GM23338 (cell line): Measurements from ENCODE around the gene RAB11FIP4. TPM values are rescaled to one million over a fixed set of nuclear protein-coding genes. Genes with fewer than 3 reads are reported as not detected.

ENCODE experiments used
- ATAC-seq: fragments of 200-7000 bp; cut with Tn5 transposase; 3 replicates; pipeline ENCODE4 v1.9.1; 2020
- DNase-seq: peaks from one replicate; pipeline ENCODE4 v3.0.0-alpha.2; 2015; ENCODE audit warnings: low spot score
- H2AFZ ChIP-seq: fragments of 200-600 bp; sonication (generic); 2 replicates; pipeline ENCODE4 v1.8.0; 2016; ENCODE audit warnings: antibody characterized with exemption, mild to moderate bottlenecking, moderate library complexity
- H3F3A ChIP-seq: fragments of 200-600 bp; sonication (generic); replicated peaks from 2 replicates; pipeline ENCODE4 v1.8.0; 2017; ENCODE audit warnings: antibody characterized with exemption, mixed run types, low read depth
- H3K27ac ChIP-seq: fragments of 200-600 bp; sonication (generic); 2 replicates; pipeline ENCODE4 v1.6.1; 2016; ENCODE audit warnings: low read depth
- H3K27me3 ChIP-seq: fragments of 200-600 bp; sonication (generic); 2 replicates; pipeline ENCODE4 v1.8.0; 2016; ENCODE audit warnings: mild to moderate bottlenecking, mixed run types, moderate library complexity; ENCODE audit not compliant: insufficient read depth
- H3K36me3 ChIP-seq: fragments of 200-600 bp; sonication (generic); 2 replicates; pipeline ENCODE4 v1.8.0; 2016; ENCODE audit warnings: mild to moderate bottlenecking; ENCODE audit not compliant: insufficient read depth
- H3K4me1 ChIP-seq: fragments of 200-600 bp; sonication (generic); 2 replicates; pipeline ENCODE4 v1.8.0; 2016; ENCODE audit warnings: mild to moderate bottlenecking, moderate library complexity; ENCODE audit not compliant: insufficient read depth
- H3K4me2 ChIP-seq: fragments of 200-600 bp; sonication (generic); 2 replicates; pipeline ENCODE4 v1.7.1; 2017; ENCODE audit warnings: mixed run types
- H3K4me3 ChIP-seq: fragments of 200-600 bp; sonication (generic); 2 replicates; pipeline ENCODE4 v1.6.1; 2016; ENCODE audit warnings: mixed run types
- H3K79me2 ChIP-seq: fragments of 200-600 bp; sonication (generic); replicated peaks from 2 replicates; pipeline ENCODE4 v1.8.0; 2017; ENCODE audit warnings: mild to moderate bottlenecking; ENCODE audit not compliant: insufficient read depth
- H3K9me2 ChIP-seq: fragments of 200-600 bp; sonication (generic); 2 replicates; pipeline ENCODE4 v1.8.0; 2017; ENCODE audit not compliant: insufficient read depth
- H4K20me1 ChIP-seq: fragments of 200-600 bp; sonication (generic); replicated peaks from 2 replicates; pipeline ENCODE4 v1.8.0; 2017; ENCODE audit warnings: mild to moderate bottlenecking; ENCODE audit not compliant: insufficient read depth
- H3K27ac Mint-ChIP-seq: 2 replicates; pipeline ENCODE4 v1.8.0; 2020; ENCODE audit warnings: inconsistent platforms, mild to moderate bottlenecking, moderate library complexity, mixed read lengths
- H3K27me3 Mint-ChIP-seq: 3 replicates; pipeline ENCODE4 v1.8.0; 2022; ENCODE audit warnings: low read depth, mild to moderate bottlenecking, moderate library complexity, mixed read lengths, inconsistent platforms; ENCODE audit not compliant: insufficient read depth, poor library complexity
- H3K36me3 Mint-ChIP-seq: 3 replicates; pipeline ENCODE4 v1.8.0; 2021; ENCODE audit warnings: low read depth, mild to moderate bottlenecking, inconsistent platforms, moderate library complexity, mixed read lengths
- H3K4me1 Mint-ChIP-seq: 3 replicates; pipeline ENCODE4 v1.8.0; 2020; ENCODE audit warnings: mild to moderate bottlenecking, inconsistent platforms, mixed read lengths
- H3K4me3 Mint-ChIP-seq: 3 replicates; pipeline ENCODE4 v1.8.0; 2021; ENCODE audit warnings: moderate library complexity, mild to moderate bottlenecking, inconsistent platforms, mixed read lengths
- H3K9me3 Mint-ChIP-seq: 3 replicates; pipeline ENCODE4 v1.8.0; 2020; ENCODE audit warnings: moderate library complexity, mild to moderate bottlenecking, inconsistent platforms, mixed read lengths
- CREB1 ChIP-seq: fragments of 250-450 bp; sonication (Bioruptor Pico); IDR thresholded peaks from 2 replicates; pipeline ENCODE4 v1.5.0; 2020; ENCODE audit warnings: low read depth, mild to moderate bottlenecking, moderate library complexity
- EZH2 ChIP-seq: fragments of 200-600 bp; sonication (generic); IDR thresholded peaks from one replicate; pipeline ENCODE4 v1.8.0; 2017; ENCODE audit warnings: antibody characterized with exemption, mild to moderate bottlenecking, low read depth; ENCODE audit not compliant: unreplicated experiment
- EZH2phosphoT487 ChIP-seq: fragments of 200-600 bp; sonication (generic); IDR thresholded peaks from one replicate; pipeline ENCODE4 v1.8.1; 2018; ENCODE audit warnings: antibody characterized with exemption; ENCODE audit not compliant: unreplicated experiment
- JUNB ChIP-seq: IDR thresholded peaks from one replicate; pipeline ENCODE4 v1.6.1; 2016; ENCODE audit warnings: antibody characterized with exemption; ENCODE audit not compliant: unreplicated experiment
- NANOG ChIP-seq: IDR thresholded peaks from 2 replicates; pipeline ENCODE4 v1.6.1; 2016; ENCODE audit warnings: antibody characterized with exemption, borderline replicate concordance
- POLR2AphosphoS5 ChIP-seq: IDR thresholded peaks from 2 replicates; pipeline ENCODE4 v1.6.1; 2016; ENCODE audit warnings: antibody characterized with exemption, low read depth
- STAT1 ChIP-seq: IDR thresholded peaks from one replicate; pipeline ENCODE4 v1.6.1; 2016; ENCODE audit warnings: antibody characterized with exemption; ENCODE audit not compliant: unreplicated experiment
- ZNF114 ChIP-seq: fragments of 250-450 bp; sonication (Bioruptor Pico); IDR thresholded peaks from 2 replicates; pipeline ENCODE4 v1.5.0; 2020; ENCODE audit warnings: mild to moderate bottlenecking, moderate library complexity
- ZNF331 ChIP-seq: fragments of 250-450 bp; sonication (Bioruptor Pico); IDR thresholded peaks from 2 replicates; pipeline ENCODE4 v1.5.0; 2020; ENCODE audit warnings: low read depth, mild to moderate bottlenecking, moderate library complexity
- polyA plus RNA-seq: library from polyadenylated mRNA; unstranded; fragments of >200 nt; fragmentation: Nextera tagmentation; extraction: Ambion mirVana; gene quantifications from 2 replicates; pipeline ENCODE4 v1.2.1, GENCODE V29; 2016
- total RNA-seq: library from RNA; depleted of rRNA; stranded (reverse); fragments of >200 nt; shearing (Covaris generic); gene quantifications from 2 replicates; pipeline ENCODE4 v1.2.3, GENCODE V29; 2014
- TF ChIP-seq, protein P1 (sequence below), 2 experiments: fragments of 200-600 bp in 1 of 2; sonication (generic) in 1 of 2; conservative IDR thresholded peaks; 2 replicates each; pipeline versions ENCODE4 v1.5.1 to v1.6.1; 2016 to 2017; ENCODE audit warnings: antibody characterized with exemption in 2 of 2, low read depth in 2 of 2, mild to moderate bottlenecking in 2 of 2, moderate library complexity in 1 of 2
- TF ChIP-seq, protein P2 (sequence below): fragments of 250-450 bp; sonication (Bioruptor Pico); IDR thresholded peaks from 2 replicates; pipeline ENCODE4 v1.5.0; 2020; ENCODE audit warnings: mild to moderate bottlenecking, moderate library complexity
- TF ChIP-seq, protein P3 (sequence below): IDR thresholded peaks from 2 replicates; pipeline ENCODE4 v1.6.1; 2016; ENCODE audit warnings: antibody characterized with exemption
- TF ChIP-seq, protein P4 (sequence below): IDR thresholded peaks from one replicate; pipeline ENCODE4 v1.6.1; 2018; ENCODE audit warnings: antibody characterized with exemption; ENCODE audit not compliant: unreplicated experiment

Gene RAB11FIP4
- total and polyA plus RNA-seq, 2 experiments from 2014 or later, result 26.0 to 65.6 TPM

DNA sequence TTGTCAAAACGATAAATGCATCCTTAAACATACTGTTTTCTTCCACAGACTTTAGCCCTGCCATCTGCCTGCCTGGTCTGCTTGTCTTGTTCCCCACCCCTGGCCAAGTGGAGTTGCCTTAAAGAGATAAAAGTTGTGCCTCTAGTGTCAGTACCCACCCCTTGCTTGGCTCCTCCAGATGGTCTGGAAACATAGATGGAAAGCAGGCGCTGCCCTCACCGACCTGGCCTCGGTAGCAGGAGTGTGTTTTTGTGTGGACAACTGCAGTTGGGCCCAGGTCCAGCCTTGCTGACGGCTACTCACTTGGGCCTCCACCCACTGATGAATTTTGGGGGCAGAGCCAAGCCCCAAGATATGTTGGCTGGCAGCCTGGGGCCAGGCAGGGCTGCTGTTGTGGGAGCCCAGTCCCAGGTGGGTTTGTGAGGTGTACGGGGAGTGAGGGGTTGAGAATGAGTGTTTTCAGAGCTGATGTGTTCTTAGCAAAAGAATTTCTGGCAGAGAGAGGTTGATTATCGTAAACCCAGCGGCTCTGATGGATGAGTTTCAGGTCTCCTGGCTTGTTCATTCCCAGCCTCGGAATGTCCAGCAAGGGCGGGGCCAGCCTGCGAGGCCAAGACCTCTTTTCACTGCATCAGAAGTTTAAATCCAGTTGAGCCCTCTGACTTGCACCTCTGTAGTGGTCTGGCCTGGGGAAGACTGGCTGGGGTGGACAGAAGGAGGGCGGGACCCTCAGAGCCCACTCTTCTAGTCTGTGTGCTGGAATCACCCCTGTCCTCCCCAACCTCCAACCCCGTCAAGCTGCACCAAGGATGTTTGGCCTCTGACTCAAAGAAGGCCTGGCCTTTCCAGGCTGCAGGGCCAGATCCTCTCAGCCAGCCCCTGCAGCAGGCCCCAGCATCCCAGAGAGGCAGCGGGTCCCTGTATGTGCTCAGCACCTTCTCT, 179.7 kb downstream of the RAB11FIP4 start:
- Mint-ChIP-seq H3K27ac (no peak overlapping the region), H3K4me3 (no peak overlapping the region), H3K9me3 (no peaks in the 10 kb centered on the region), H3K4me1 (peaks cover 11% of the 10 kb centered on the region), H3K27me3 (peaks cover 3% of the 10 kb centered on the region), H3K36me3 (no peaks in the 10 kb centered on the region)
- Histone ChIP-seq H3K79me2 (no peaks in the 10 kb centered on the region; the same call in 1 of the 2 replicates), H4K20me1 (no peaks in the 10 kb centered on the region; the same call in 1 of the 2 replicates), H2AFZ (no peak overlapping the region), H3K9me2 (no peaks in the 10 kb centered on the region), H3K27me3 (no peaks in the 10 kb centered on the region), H3K4me1 (no peaks in the 10 kb centered on the region), H3K4me3 (no peak overlapping the region), H3K36me3 (no peaks in the 10 kb centered on the region), H3K27ac (no peak overlapping the region), H3F3A (no peaks in the 10 kb centered on the region), H3K4me2 (no peak overlapping the region)
- ATAC-seq (peak; percentile 21; the same call in 2 of the 3 replicates), DNase-seq (no peak)
- TF ChIP-seq, protein P1, sequence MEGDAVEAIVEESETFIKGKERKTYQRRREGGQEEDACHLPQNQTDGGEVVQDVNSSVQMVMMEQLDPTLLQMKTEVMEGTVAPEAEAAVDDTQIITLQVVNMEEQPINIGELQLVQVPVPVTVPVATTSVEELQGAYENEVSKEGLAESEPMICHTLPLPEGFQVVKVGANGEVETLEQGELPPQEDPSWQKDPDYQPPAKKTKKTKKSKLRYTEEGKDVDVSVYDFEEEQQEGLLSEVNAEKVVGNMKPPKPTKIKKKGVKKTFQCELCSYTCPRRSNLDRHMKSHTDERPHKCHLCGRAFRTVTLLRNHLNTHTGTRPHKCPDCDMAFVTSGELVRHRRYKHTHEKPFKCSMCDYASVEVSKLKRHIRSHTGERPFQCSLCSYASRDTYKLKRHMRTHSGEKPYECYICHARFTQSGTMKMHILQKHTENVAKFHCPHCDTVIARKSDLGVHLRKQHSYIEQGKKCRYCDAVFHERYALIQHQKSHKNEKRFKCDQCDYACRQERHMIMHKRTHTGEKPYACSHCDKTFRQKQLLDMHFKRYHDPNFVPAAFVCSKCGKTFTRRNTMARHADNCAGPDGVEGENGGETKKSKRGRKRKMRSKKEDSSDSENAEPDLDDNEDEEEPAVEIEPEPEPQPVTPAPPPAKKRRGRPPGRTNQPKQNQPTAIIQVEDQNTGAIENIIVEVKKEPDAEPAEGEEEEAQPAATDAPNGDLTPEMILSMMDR (conservative IDR thresholded peaks at IDR 0.05; ENCODE audit: low read depth in 2 of 2), result no peak
- TF ChIP-seq POLR2AphosphoS5, result no peak
- TF ChIP-seq NANOG, result no peak
- TF ChIP-seq JUNB, result no peak
- TF ChIP-seq ZNF331 (CRISPR knock-in tag), result no peak
- TF ChIP-seq ZNF114 (CRISPR knock-in tag), result no peak
- TF ChIP-seq EZH2, result no peak
- TF ChIP-seq, protein P2, sequence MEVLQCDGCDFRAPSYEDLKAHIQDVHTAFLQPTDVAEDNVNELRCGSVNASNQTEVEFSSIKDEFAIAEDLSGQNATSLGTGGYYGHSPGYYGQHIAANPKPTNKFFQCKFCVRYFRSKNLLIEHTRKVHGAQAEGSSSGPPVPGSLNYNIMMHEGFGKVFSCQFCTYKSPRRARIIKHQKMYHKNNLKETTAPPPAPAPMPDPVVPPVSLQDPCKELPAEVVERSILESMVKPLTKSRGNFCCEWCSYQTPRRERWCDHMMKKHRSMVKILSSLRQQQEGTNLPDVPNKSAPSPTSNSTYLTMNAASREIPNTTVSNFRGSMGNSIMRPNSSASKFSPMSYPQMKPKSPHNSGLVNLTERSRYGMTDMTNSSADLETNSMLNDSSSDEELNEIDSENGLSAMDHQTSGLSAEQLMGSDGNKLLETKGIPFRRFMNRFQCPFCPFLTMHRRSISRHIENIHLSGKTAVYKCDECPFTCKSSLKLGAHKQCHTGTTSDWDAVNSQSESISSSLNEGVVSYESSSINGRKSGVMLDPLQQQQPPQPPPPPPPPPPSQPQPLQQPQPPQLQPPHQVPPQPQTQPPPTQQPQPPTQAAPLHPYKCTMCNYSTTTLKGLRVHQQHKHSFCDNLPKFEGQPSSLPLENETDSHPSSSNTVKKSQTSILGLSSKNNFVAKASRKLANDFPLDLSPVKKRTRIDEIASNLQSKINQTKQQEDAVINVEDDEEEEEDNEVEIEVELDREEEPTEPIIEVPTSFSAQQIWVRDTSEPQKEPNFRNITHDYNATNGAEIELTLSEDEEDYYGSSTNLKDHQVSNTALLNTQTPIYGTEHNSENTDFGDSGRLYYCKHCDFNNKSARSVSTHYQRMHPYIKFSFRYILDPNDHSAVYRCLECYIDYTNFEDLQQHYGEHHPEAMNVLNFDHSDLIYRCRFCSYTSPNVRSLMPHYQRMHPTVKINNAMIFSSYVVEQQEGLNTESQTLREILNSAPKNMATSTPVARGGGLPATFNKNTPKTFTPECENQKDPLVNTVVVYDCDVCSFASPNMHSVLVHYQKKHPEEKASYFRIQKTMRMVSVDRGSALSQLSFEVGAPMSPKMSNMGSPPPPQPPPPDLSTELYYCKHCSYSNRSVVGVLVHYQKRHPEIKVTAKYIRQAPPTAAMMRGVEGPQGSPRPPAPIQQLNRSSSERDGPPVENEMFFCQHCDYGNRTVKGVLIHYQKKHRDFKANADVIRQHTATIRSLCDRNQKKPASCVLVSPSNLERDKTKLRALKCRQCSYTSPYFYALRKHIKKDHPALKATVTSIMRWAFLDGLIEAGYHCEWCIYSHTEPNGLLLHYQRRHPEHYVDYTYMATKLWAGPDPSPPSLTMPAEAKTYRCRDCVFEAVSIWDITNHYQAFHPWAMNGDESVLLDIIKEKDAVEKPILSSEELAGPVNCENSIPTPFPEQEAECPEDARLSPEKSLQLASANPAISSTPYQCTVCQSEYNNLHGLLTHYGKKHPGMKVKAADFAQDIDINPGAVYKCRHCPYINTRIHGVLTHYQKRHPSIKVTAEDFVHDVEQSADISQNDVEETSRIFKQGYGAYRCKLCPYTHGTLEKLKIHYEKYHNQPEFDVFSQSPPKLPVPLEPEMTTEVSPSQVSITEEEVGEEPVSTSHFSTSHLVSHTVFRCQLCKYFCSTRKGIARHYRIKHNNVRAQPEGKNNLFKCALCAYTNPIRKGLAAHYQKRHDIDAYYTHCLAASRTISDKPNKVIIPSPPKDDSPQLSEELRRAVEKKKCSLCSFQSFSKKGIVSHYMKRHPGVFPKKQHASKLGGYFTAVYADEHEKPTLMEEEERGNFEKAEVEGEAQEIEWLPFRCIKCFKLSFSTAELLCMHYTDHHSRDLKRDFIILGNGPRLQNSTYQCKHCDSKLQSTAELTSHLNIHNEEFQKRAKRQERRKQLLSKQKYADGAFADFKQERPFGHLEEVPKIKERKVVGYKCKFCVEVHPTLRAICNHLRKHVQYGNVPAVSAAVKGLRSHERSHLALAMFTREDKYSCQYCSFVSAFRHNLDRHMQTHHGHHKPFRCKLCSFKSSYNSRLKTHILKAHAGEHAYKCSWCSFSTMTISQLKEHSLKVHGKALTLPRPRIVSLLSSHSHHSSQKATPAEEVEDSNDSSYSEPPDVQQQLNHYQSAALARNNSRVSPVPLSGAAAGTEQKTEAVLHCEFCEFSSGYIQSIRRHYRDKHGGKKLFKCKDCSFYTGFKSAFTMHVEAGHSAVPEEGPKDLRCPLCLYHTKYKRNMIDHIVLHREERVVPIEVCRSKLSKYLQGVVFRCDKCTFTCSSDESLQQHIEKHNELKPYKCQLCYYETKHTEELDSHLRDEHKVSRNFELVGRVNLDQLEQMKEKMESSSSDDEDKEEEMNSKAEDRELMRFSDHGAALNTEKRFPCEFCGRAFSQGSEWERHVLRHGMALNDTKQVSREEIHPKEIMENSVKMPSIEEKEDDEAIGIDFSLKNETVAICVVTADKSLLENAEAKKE, result no peak
- no peak for TF ChIP-seq CREB1
- TF ChIP-seq STAT1, result no peak
- TF ChIP-seq EZH2phosphoT487, result no peak
- TF ChIP-seq, protein P3, sequence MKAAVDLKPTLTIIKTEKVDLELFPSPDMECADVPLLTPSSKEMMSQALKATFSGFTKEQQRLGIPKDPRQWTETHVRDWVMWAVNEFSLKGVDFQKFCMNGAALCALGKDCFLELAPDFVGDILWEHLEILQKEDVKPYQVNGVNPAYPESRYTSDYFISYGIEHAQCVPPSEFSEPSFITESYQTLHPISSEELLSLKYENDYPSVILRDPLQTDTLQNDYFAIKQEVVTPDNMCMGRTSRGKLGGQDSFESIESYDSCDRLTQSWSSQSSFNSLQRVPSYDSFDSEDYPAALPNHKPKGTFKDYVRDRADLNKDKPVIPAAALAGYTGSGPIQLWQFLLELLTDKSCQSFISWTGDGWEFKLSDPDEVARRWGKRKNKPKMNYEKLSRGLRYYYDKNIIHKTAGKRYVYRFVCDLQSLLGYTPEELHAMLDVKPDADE, result no peak
- TF ChIP-seq, protein P4, sequence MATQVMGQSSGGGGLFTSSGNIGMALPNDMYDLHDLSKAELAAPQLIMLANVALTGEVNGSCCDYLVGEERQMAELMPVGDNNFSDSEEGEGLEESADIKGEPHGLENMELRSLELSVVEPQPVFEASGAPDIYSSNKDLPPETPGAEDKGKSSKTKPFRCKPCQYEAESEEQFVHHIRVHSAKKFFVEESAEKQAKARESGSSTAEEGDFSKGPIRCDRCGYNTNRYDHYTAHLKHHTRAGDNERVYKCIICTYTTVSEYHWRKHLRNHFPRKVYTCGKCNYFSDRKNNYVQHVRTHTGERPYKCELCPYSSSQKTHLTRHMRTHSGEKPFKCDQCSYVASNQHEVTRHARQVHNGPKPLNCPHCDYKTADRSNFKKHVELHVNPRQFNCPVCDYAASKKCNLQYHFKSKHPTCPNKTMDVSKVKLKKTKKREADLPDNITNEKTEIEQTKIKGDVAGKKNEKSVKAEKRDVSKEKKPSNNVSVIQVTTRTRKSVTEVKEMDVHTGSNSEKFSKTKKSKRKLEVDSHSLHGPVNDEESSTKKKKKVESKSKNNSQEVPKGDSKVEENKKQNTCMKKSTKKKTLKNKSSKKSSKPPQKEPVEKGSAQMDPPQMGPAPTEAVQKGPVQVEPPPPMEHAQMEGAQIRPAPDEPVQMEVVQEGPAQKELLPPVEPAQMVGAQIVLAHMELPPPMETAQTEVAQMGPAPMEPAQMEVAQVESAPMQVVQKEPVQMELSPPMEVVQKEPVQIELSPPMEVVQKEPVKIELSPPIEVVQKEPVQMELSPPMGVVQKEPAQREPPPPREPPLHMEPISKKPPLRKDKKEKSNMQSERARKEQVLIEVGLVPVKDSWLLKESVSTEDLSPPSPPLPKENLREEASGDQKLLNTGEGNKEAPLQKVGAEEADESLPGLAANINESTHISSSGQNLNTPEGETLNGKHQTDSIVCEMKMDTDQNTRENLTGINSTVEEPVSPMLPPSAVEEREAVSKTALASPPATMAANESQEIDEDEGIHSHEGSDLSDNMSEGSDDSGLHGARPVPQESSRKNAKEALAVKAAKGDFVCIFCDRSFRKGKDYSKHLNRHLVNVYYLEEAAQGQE, result no peak
